GM08714 (cell line): Measurements from ENCODE around the gene MACROD1.
"Not testable (repeated sequence)": the region's sequence is repeated elsewhere in the genome, so short reads cannot be mapped to it uniquely, and the experiment has no call there.

Experiments used
- H3K4me3 ChIP-seq: fragments of 200-500 bp; sonication (Bioruptor generic); 2 replicates; pipeline ENCODE4 v1.5.1; 2014; ENCODE audit warnings: mild to moderate bottlenecking, low read length, inconsistent platforms
- ZNF274 ChIP-seq: IDR thresholded peaks from 2 replicates; pipeline ENCODE4 v1.6.1; 2012; ENCODE audit warnings: mild to moderate bottlenecking, low read depth, low read length

Gene MACROD1

DNA sequence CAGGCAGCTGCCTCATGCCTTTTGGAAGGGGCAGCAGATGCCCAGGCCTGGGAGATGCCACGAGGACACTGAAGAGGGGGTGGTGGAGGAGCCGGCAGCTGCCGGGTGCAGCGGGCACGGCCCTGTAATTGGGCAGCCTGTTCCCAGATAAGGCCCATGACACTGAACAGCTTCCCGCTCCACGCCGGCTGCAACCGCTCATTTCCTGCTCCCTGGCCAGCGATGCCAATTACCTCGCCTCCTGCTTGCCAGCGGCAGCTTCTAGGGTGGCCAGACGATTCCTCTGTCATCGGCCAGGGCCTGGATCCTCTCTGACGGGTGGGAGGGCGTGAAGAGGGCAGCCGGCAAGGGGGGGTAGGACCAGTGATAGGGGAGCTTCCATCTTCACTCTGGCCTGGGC, 107.4 kb downstream of the MACROD1 start:
- TF ChIP-seq ZNF274, result no peak
- H3K4me3 ChIP-seq, result no peak overlapping the region

- TF ChIP-seq ZNF274, result no peak
- H3K4me3 ChIP-seq, result no peak overlapping the region
These were observed 108.0 kb downstream of the MACROD1 start for GRCh38 chr11:64057890-64058289.

- no peak for TF ChIP-seq ZNF274
- no peak overlapping the region for H3K4me3 ChIP-seq
These were observed 109.1 kb downstream of the MACROD1 start for GRCh38 chr11:64056861-64057260.

DNA sequence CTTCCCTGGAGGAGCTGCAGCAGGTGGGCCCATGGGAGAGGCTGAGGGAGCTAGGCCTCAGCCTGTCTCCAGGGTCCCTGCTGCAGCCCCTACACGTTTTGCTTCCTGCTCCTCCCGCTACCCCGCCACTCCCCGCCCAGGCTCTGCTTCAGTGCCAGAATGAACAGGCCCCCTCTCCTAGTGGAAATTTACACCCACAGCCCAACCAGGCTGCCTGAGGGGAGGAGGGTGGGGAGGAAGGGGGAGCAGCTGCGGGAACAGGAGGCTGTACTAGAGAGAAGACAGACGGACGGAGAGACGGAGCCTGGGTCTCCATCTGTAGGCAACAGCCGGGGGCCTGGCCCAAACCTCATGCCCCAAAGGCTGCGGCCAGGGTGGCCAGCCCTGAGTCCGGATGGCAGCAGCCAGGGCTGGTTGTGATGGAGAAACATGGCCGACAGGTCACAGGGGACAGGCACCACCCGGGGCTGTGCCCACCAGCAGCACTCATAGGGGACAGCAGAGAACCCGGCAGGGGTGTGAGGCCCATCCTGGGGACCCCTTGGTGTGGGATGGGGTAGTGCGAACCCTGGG, 109.6 kb downstream of the MACROD1 start:
- no peak overlapping the region for H3K4me3 ChIP-seq
- no peak for TF ChIP-seq ZNF274

DNA sequence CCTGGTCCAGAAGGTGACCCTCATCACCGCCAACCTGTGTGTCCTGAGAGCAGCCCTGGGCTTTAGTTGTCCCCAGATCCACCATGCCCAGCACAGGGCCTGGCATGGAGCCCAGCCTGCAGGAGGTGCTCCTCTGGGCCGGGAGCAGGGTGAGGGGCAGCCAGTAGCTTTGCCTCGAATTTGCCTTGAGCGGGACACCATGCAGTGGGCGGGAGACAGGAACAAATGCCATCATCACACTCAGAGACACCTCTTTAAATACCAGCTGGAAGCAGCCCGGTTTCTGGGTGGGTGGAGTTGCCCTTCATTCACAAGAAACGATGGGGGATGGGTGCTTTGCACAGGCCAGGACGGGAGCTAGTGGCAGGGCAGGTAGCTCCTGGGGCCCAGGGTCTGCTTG, 110.8 kb downstream of the MACROD1 start:
- H3K4me3 ChIP-seq, result no peak overlapping the region
- no peak for TF ChIP-seq ZNF274

DNA sequence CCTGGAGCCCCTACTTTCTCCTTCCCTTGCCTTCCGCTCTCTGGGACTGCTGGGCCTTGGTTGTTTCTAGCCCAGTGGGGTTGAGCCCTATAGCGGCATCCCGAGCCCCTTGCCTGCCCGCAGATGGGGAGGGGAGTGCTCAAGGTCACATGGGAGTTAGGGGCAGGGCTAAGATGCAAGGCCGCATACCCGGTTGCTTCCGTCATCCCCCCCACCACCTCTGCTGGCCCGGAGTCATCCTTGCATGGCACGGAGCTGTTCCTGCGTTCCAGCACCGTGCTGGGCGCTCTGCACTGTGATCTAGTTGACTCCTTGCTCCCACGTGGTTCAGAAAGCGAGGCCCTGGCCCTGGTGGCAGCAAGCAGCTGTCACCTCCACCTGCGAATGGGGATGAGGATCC, 112.2 kb downstream of the MACROD1 start:
- no peak overlapping the region for H3K4me3 ChIP-seq
- TF ChIP-seq ZNF274, result no peak

GRCh38 chr11:64052938-64053622, 112.8 kb downstream of the MACROD1 start:
- TF ChIP-seq ZNF274, result no peak
- H3K4me3 ChIP-seq, result no peak overlapping the region

DNA sequence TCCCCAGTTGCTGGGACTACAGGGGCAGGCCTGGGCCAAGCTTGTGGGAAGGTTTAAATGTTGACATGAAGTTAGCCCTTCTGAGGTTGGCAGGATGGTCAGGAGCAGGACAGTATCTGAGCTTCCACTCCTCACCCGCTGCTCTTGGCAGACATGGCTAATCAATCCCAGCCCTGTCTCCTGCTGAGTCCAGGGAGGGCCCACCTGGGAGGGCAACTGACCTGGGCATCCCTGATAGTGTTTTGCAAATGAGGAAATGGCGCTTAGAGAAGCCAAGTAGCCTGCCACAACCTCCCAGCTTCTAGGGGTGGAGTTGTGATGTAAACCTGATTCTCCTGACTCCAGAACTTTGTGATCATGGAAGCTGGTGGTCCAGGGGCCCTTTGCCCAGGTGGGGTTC, 113.5 kb downstream of the MACROD1 start:
- no peak for TF ChIP-seq ZNF274
- no peak overlapping the region for H3K4me3 ChIP-seq

GRCh38 chr11:64051297-64051696, 114.6 kb downstream of the MACROD1 start:
- TF ChIP-seq ZNF274, result no peak
- H3K4me3 ChIP-seq, result no peak overlapping the region

DNA sequence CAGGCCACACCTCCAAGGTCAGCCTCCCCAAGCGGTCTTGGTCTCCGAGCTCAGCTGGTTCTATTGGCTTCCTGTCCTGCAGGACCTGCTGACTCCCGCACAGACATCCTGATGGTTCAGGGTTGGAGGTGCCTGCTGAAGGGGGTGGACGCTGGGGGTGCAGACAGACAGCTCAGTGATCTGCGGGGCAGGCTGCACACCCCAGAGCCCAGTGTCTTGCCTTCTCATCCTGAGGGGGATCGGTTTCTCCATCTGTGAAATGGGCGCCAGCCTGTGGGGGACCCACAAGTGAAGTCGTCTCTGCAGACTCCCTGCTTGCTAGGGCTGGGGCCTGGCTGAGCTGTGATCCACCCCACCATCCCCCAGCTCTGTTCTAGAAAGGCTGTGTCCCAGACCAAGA, 116.4 kb downstream of the MACROD1 start:
- H3K4me3 ChIP-seq, result no peak overlapping the region
- no peak for TF ChIP-seq ZNF274

DNA sequence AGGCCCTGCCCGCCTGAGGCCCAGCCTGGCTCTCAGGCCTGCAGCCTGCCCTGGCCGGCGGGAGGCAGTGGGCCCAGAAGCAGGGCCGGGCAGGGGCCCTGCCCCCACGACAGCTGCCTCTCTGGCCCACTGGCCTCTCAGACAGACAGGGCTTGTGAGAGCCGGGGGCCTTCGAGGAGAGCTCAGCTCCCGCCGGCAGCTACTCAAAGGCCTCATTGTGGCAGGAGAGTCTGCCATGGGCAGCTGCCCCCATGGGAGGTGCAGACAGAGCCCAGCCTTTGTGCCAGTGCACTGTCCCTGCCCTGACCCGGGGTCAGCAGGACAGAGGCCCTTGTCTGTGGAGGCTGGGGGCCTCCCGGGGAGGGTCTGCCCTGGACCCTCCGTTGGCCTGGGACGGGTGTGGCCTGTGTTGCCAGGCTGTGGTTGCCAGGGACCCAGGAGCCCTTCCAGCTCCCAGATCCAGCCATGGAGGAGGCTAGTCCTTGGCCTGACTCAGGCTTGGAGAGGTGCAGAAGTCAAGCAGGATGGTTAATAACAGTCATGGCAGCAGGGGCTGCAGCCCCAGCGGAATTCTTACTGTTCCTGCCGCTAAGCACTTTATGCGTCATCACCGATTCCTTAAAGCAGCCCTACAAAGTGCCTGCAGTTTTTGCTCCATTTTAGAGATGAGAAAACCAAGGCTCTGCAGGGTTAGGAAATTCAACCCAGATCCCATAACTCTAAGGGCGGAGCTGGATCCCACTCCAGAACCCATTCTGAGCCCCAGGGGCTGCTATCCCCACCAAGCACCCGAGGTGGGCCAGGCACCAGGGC, 117.7 kb downstream of the MACROD1 start:
- no peak for TF ChIP-seq ZNF274
- H3K4me3 ChIP-seq, result no peak overlapping the region

DNA sequence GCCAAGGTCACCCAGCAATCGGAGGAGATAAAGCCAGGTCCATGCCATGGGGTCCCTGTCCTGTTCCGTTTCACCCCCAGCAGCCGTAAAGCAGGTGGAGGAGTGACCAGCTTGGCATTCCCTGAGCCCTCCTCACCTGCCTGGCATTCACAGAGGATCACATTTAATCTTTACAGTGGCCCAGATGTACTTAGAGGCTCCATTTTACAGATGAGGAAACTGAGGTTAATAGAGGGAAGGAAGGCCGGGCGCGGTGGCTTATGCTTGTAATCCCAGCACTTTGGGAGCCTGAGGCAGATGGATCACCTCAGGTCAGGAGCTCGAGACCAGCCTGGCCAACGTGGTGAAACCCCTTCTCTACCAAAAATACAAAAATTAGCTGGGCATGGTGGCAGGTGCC, 118.5 kb downstream of the MACROD1 start:
- H3K4me3 ChIP-seq, result not testable (repeated sequence)

- no peak overlapping the region for H3K4me3 ChIP-seq
- no peak for TF ChIP-seq ZNF274
These were observed 120.2 kb downstream of the MACROD1 start for GRCh38 chr11:64045700-64046099.

DNA sequence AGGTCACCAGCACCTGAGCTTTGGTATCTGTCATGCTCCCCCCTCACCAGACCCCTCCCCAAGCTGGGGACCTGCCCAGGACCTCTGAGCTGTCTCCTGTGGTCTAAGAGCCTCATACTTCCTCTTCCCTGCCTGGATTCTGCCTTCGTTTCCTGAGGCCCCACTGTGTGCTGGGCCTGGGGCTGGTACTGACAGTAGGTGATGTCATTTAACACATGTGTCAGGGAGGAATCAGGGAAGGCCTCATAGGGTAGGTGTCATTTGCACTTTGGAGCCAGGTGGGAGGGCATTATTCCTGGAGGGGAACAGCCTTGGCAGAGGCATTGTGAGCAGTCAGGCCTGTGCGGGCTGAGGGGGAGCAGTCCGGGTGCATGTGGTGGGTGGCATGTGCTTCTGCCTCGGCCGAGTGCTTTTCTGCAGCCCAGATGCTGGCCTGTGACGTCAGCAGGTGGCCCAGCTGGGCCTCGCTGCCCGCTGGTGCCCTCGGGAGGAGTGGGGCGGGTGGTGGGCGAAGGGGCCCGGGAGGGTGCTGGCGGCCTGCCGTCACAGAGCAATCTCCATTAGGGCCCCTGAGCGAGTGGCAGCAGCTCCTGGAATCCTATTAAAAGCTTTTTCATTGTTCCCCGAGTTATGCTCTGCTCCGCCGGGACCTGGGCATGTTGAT, 121.1 kb downstream of the MACROD1 start:
- H3K4me3 ChIP-seq, result no peak overlapping the region
- no peak for TF ChIP-seq ZNF274

- no peak overlapping the region for H3K4me3 ChIP-seq
- TF ChIP-seq ZNF274, result no peak
These were observed 122.4 kb downstream of the MACROD1 start for GRCh38 chr11:64043545-64043944.
